HL-60 (cell line): ENCODE data around the gene NDUFS2.
A peak's percentile ranks its signal among the peaks of the same experiment; 100 is the strongest.

ENCODE experiments used
- DNase-seq, 2 experiments: peaks; one replicate each; pipeline ENCODE4 v3.0.0-alpha.2; 2010 to 2020; ENCODE audit warnings: low read depth in 1 of 2, low spot score in 1 of 2
- H3K27ac ChIP-seq: fragments of 250-450 bp; sonication (Bioruptor Pico); replicated peaks from 2 replicates; pipeline ENCODE4 v1.5.1; 2020; ENCODE audit warnings: mild to moderate bottlenecking, moderate library complexity
- H3K27me3 ChIP-seq: fragments of 250-450 bp; sonication (Bioruptor Pico); 2 replicates; pipeline ENCODE4 v1.5.1; 2021; ENCODE audit warnings: mild to moderate bottlenecking, moderate library complexity; ENCODE audit not compliant: insufficient read depth, poor library complexity, severe bottlenecking
- H3K4me3 ChIP-seq: replicated peaks from 2 replicates; pipeline ENCODE4 v1.5.1; 2011; ENCODE audit warnings: mild to moderate bottlenecking, control low read depth, low read length; ENCODE audit not compliant: insufficient read depth
- GABPA ChIP-seq: IDR thresholded peaks from 2 replicates; pipeline ENCODE4 v1.6.1; 2012; ENCODE audit warnings: low read depth
- POLR2AphosphoS5 ChIP-seq: IDR thresholded peaks from 2 replicates; pipeline ENCODE4 v1.6.1; 2012; ENCODE audit warnings: low read depth
- SPI1 ChIP-seq: IDR thresholded peaks from 2 replicates; pipeline ENCODE4 v1.6.1; 2012; ENCODE audit warnings: low read depth, mild to moderate bottlenecking, borderline replicate concordance
- TF ChIP-seq, protein P1 (sequence below): IDR thresholded peaks from one replicate; pipeline ENCODE4 v1.5.1; 2011; ENCODE audit warnings: low read length, control low read depth, inconsistent platforms; ENCODE audit not compliant: insufficient read depth
- TF ChIP-seq, protein P2 (sequence below): IDR thresholded peaks from 2 replicates; pipeline ENCODE4 v1.6.1; 2012; ENCODE audit warnings: low read depth; ENCODE audit not compliant: insufficient replicate concordance

NDUFS2 gene

DNA sequence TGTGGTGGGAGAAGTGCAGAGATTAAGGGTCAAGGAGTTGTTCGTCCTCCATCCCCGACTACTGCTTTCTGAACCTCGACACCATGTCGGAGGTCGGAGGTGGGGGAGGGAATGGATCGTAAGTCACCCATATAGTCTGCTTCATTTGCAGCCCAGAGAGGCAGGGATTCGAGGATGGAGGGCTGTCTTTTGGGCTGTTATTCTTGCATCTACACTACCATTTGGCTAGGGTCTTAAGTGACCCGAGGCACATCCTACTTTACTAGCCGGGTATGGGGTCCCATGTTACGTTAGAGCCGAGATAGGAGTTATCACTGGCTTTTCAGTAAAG, 42.3 kb upstream of the NDUFS2 start:
- H3K27me3 ChIP-seq, result no peaks in the 10 kb centered on the region
- peak overlapping the region; percentile 88 for H3K4me3 ChIP-seq
- H3K27ac ChIP-seq, result peak overlapping the region; percentile 90
- DNase-seq, result no peak
- TF ChIP-seq GABPA, result no peak
- no peak for TF ChIP-seq SPI1
- TF ChIP-seq POLR2AphosphoS5, result no peak
- TF ChIP-seq, protein P1, sequence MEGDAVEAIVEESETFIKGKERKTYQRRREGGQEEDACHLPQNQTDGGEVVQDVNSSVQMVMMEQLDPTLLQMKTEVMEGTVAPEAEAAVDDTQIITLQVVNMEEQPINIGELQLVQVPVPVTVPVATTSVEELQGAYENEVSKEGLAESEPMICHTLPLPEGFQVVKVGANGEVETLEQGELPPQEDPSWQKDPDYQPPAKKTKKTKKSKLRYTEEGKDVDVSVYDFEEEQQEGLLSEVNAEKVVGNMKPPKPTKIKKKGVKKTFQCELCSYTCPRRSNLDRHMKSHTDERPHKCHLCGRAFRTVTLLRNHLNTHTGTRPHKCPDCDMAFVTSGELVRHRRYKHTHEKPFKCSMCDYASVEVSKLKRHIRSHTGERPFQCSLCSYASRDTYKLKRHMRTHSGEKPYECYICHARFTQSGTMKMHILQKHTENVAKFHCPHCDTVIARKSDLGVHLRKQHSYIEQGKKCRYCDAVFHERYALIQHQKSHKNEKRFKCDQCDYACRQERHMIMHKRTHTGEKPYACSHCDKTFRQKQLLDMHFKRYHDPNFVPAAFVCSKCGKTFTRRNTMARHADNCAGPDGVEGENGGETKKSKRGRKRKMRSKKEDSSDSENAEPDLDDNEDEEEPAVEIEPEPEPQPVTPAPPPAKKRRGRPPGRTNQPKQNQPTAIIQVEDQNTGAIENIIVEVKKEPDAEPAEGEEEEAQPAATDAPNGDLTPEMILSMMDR, result no peak
- TF ChIP-seq, protein P2, sequence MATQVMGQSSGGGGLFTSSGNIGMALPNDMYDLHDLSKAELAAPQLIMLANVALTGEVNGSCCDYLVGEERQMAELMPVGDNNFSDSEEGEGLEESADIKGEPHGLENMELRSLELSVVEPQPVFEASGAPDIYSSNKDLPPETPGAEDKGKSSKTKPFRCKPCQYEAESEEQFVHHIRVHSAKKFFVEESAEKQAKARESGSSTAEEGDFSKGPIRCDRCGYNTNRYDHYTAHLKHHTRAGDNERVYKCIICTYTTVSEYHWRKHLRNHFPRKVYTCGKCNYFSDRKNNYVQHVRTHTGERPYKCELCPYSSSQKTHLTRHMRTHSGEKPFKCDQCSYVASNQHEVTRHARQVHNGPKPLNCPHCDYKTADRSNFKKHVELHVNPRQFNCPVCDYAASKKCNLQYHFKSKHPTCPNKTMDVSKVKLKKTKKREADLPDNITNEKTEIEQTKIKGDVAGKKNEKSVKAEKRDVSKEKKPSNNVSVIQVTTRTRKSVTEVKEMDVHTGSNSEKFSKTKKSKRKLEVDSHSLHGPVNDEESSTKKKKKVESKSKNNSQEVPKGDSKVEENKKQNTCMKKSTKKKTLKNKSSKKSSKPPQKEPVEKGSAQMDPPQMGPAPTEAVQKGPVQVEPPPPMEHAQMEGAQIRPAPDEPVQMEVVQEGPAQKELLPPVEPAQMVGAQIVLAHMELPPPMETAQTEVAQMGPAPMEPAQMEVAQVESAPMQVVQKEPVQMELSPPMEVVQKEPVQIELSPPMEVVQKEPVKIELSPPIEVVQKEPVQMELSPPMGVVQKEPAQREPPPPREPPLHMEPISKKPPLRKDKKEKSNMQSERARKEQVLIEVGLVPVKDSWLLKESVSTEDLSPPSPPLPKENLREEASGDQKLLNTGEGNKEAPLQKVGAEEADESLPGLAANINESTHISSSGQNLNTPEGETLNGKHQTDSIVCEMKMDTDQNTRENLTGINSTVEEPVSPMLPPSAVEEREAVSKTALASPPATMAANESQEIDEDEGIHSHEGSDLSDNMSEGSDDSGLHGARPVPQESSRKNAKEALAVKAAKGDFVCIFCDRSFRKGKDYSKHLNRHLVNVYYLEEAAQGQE, result no peak

DNA sequence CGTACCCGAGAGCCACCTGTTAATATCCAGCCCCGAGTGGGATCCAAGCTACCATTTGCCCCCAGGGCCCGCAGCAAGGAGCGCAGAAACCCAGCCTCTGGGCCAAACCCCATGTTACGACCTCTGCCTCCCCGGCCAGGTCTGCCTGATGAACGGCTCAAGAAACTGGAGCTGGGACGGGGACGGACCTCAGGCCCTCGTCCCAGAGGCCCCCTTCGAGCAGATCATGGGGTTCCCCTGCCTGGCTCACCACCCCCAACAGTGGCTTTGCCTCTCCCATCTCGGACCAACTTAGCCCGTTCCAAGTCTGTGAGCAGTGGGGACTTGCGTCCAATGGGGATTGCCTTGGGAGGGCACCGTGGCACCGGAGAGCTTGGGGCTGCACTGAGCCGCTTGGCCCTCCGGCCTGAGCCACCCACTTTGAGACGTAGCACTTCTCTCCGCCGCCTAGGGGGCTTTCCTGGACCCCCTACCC, 41.5 kb upstream of the NDUFS2 start:
- H3K27me3 ChIP-seq, result no peaks in the 10 kb centered on the region
- no peak for DNase-seq
- H3K27ac ChIP-seq, result no peak overlapping the region
- TF ChIP-seq, protein P2, result no peak
- no peak for TF ChIP-seq GABPA
- no peak overlapping the region for H3K4me3 ChIP-seq

DNA sequence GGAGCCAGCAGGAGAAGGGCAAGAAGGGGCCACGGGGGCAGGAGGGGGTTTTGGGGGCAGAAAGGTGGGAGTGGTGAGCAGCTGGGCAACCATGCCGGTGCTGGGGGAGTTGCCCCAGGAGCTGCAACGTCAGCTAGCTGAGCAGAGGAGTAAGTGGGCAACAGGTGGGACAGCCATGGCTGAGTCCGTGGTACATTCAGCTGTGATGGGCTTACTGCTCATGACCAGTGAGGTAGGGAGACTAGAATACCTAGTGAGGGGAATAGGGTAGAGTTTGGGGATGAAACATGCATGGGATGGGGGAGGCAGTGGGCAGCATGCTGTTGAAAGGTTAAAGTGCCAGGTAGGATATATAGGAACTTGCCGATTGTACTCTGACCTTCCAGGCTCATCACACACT, 40.5 kb upstream of the NDUFS2 start:
- no peak for TF ChIP-seq SPI1
- TF ChIP-seq POLR2AphosphoS5, result no peak
- TF ChIP-seq, protein P1, result no peak
- no peak for TF ChIP-seq GABPA
- TF ChIP-seq, protein P2, result no peak
- H3K4me3 ChIP-seq, result no peak overlapping the region
- H3K27me3 ChIP-seq, result no peaks in the 10 kb centered on the region
- DNase-seq, result no peak
- no peak overlapping the region for H3K27ac ChIP-seq

DNA sequence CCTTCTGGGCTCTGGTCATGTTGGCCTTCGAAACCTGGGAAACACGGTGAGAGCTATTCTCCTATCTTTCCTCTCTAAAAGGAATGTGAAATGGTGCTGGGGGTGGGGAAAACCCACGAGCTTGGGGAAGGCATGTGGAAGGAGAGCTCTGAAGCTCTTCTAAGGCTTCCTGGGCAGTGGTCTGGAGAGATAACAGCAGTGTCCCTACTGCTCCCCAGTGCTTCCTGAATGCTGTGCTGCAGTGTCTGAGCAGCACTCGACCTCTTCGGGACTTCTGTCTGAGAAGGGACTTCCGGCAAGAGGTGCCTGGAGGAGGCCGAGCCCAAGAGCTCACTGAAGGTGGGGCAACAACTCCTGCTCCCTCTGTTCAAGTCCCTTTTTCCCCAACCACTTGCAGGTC, 40.1 kb upstream of the NDUFS2 start:
- H3K4me3 ChIP-seq, result no peak overlapping the region
- H3K27ac ChIP-seq, result no peak overlapping the region
- no peaks in the 10 kb centered on the region for H3K27me3 ChIP-seq
- TF ChIP-seq SPI1, result no peak
- no peak for TF ChIP-seq POLR2AphosphoS5
- no peak for TF ChIP-seq GABPA
- TF ChIP-seq, protein P1, result no peak
- TF ChIP-seq, protein P2, result no peak
- DNase-seq, result no peak
